H1 (cell line): Measurements from ENCODE around the gene PWP1. TPM values are rescaled to one million over a fixed set of nuclear protein-coding genes. Genes with fewer than 3 reads are reported as not detected.

Experiments used
- CTCF ChIA-PET: fragments of 300-600 bp; sonication (Branson Sonifier 250); formaldehyde crosslinking; loops from one replicate; lab custom pipeline; 2021; ENCODE audit not compliant: partially characterized antibody; lab: Charles Lee
- POLR2A ChIA-PET: fragments of 300-600 bp; sonication (Branson Sonifier 250); formaldehyde crosslinking; loops from one replicate; lab custom pipeline; 2021; ENCODE audit warnings: inconsistent platforms; ENCODE audit not compliant: partially characterized antibody; lab: Charles Lee
- DNase-seq, 2 experiments: peaks; one replicate each; pipeline versions ENCODE4 v3.0.0 to v3.0.0-alpha.2; 2010 to 2022; ENCODE audit warnings: low spot score in 2 of 2, low read depth in 1 of 2, mixed read lengths in 1 of 2
- FAIRE-seq: peaks from 2 replicates; lab custom pipeline; 2011; peaks lifted over from hg19 to GRCh38; lab: Jason Lieb, UNC
- H2AFZ ChIP-seq: 2 replicates; pipeline ENCODE4 v1.8.1; 2012; ENCODE audit warnings: low read length, inconsistent platforms
- H2AK5ac ChIP-seq: 2 replicates; pipeline ENCODE4 v1.6.1; 2013; ENCODE audit warnings: low read depth, low read length
- H2BK120ac ChIP-seq: replicated peaks from 2 replicates; pipeline ENCODE3; 2013; ENCODE audit warnings: low read depth, low read length, inconsistent platforms
- H2BK12ac ChIP-seq: 2 replicates; pipeline ENCODE4 v1.6.1; 2013; ENCODE audit warnings: low read depth, low read length
- H2BK15ac ChIP-seq: 2 replicates; pipeline ENCODE4 v1.6.1; 2013; ENCODE audit warnings: low read length
- H2BK20ac ChIP-seq: 2 replicates; pipeline ENCODE4 v1.6.1; 2013; ENCODE audit warnings: low read length
- H2BK5ac ChIP-seq: 2 replicates; pipeline ENCODE4 v1.6.1; 2013; ENCODE audit warnings: low read depth, low read length
- H3K14ac ChIP-seq: 2 replicates; pipeline ENCODE4 v1.6.1; 2013; ENCODE audit warnings: inconsistent platforms; ENCODE audit not compliant: insufficient read length
- H3K18ac ChIP-seq: 2 replicates; pipeline ENCODE4 v1.6.1; 2013; ENCODE audit warnings: low read length; ENCODE audit errors: extremely low read depth
- H3K23ac ChIP-seq: 2 replicates; pipeline ENCODE4 v1.6.1; 2013; ENCODE audit warnings: inconsistent platforms; ENCODE audit not compliant: insufficient read length
- H3K23me2 ChIP-seq: 2 replicates; pipeline ENCODE4 v1.6.1; 2013; ENCODE audit warnings: low read depth, low read length
- H3K27ac ChIP-seq: 2 replicates; pipeline ENCODE4 v1.6.1; 2011; ENCODE audit warnings: low read depth, low read length, inconsistent platforms
- H3K27me3 ChIP-seq, 4 experiments: replicated peaks in 1 of 4; 1 replicate in 1 of 4; 2 replicates in 3 of 4; pipeline versions ENCODE4 v1.6.1 to v1.8.1; 2011 to 2013; ENCODE audit warnings: low read length in 3 of 4, mild to moderate bottlenecking in 3 of 4, inconsistent platforms in 2 of 4, mixed read lengths in 2 of 4, moderate library complexity in 1 of 4; ENCODE audit not compliant: control insufficient read depth in 3 of 4, insufficient read depth in 3 of 4; ENCODE audit errors: extremely low read depth in 1 of 4
- H3K36me3 ChIP-seq, 4 experiments: 2 replicates each; pipeline versions ENCODE4 v1.6.1 to v1.8.1; 2011 to 2013; ENCODE audit warnings: mild to moderate bottlenecking in 4 of 4, low read length in 3 of 4, moderate library complexity in 2 of 4, control low read depth in 1 of 4, inconsistent platforms in 1 of 4; ENCODE audit not compliant: insufficient read depth in 4 of 4, control insufficient read depth in 2 of 4
- H3K4ac ChIP-seq: replicated peaks from 2 replicates; pipeline ENCODE3; 2013; ENCODE audit warnings: low read length, low read depth, mixed read lengths, inconsistent platforms; ENCODE audit not compliant: insufficient read length
- H3K4me1 ChIP-seq, 4 experiments: replicated peaks in 1 of 4; 1 replicate in 1 of 4; 2 replicates in 3 of 4; pipeline versions ENCODE4 v1.6.1 to v1.8.1; 2011 to 2013; ENCODE audit warnings: low read length in 3 of 4, inconsistent platforms in 2 of 4, mixed read lengths in 1 of 4; ENCODE audit not compliant: insufficient read depth in 4 of 4, control insufficient read depth in 3 of 4
- H3K4me2 ChIP-seq, 2 experiments: 2 replicates each; pipeline versions ENCODE4 v1.6.1 to v1.8.1; 2011 to 2013; ENCODE audit warnings: low read depth in 2 of 2, low read length in 2 of 2, control low read depth in 1 of 2, inconsistent platforms in 1 of 2, mild to moderate bottlenecking in 1 of 2; ENCODE audit not compliant: insufficient read depth in 1 of 2
- H3K4me3 ChIP-seq, 4 experiments: fragments of 200-600, 300-600 bp in 1 of 4; sonication (generic), shearing (Covaris generic), sonication (Bioruptor Twin) in 1 of 4; 2 replicates each; pipeline versions ENCODE4 v1.5.1 to v1.8.1; 2011 to 2016; ENCODE audit warnings: low read length in 4 of 4, low read depth in 3 of 4, control low read depth in 2 of 4, inconsistent platforms in 2 of 4, mild to moderate bottlenecking in 2 of 4, mixed read lengths in 1 of 4, moderate library complexity in 1 of 4; ENCODE audit not compliant: insufficient read depth in 2 of 4; ENCODE audit errors: extremely low read depth in 1 of 4
- H3K56ac ChIP-seq: replicated peaks from 2 replicates; pipeline ENCODE3; 2013; ENCODE audit warnings: low read depth, mild to moderate bottlenecking, mixed read lengths, low read length, inconsistent platforms; ENCODE audit not compliant: insufficient read length
- H3K79me1 ChIP-seq: 2 replicates; pipeline ENCODE4 v1.6.1; 2013; ENCODE audit warnings: low read depth, low read length, control low read depth
- H3K79me2 ChIP-seq, 2 experiments: 2 replicates each; pipeline versions ENCODE4 v1.6.1 to v1.8.1; 2012 to 2013; ENCODE audit warnings: low read length in 2 of 2, mild to moderate bottlenecking in 2 of 2, inconsistent platforms in 1 of 2; ENCODE audit not compliant: insufficient read depth in 2 of 2, control insufficient read depth in 1 of 2
- H3K9ac ChIP-seq, 4 experiments: replicated peaks in 1 of 4; 1 replicate in 1 of 4; 2 replicates in 3 of 4; pipeline versions ENCODE4 v1.6.1 to v1.8.1; 2011 to 2013; ENCODE audit warnings: low read depth in 3 of 4, low read length in 3 of 4, control low read depth in 2 of 4, mild to moderate bottlenecking in 2 of 4, moderate library complexity in 2 of 4, inconsistent platforms in 1 of 4; ENCODE audit errors: extremely low read depth in 1 of 4
- H3K9me3 ChIP-seq, 2 experiments: 2 replicates each; pipeline versions ENCODE4 v1.6.1 to v1.8.1; 2012 to 2013; ENCODE audit warnings: mild to moderate bottlenecking in 2 of 2, moderate library complexity in 2 of 2, control low read depth in 1 of 2, inconsistent platforms in 1 of 2, low read depth in 1 of 2, low read length in 1 of 2, mixed read lengths in 1 of 2; ENCODE audit not compliant: insufficient read depth in 2 of 2
- H4K20me1 ChIP-seq, 2 experiments: replicated peaks in 1 of 2; 2 replicates each; pipeline versions ENCODE3 to v1.8.1; 2011 to 2013; ENCODE audit warnings: inconsistent platforms in 2 of 2, low read length in 2 of 2, mild to moderate bottlenecking in 1 of 2; ENCODE audit not compliant: insufficient read depth in 2 of 2, control insufficient read depth in 1 of 2
- H4K5ac ChIP-seq: 2 replicates; pipeline ENCODE4 v1.6.1; 2013; ENCODE audit warnings: low read length, low read depth, mixed read lengths, inconsistent platforms; ENCODE audit not compliant: insufficient read length
- H4K8ac ChIP-seq: 2 replicates; pipeline ENCODE4 v1.8.0; 2013; ENCODE audit warnings: mild to moderate bottlenecking, moderate library complexity, low read length, inconsistent platforms; ENCODE audit not compliant: insufficient read depth; ENCODE audit errors: extremely low read depth
- H4K91ac ChIP-seq: replicated peaks from 2 replicates; pipeline ENCODE3; 2013; ENCODE audit warnings: low read length, mixed read lengths, inconsistent platforms; ENCODE audit not compliant: insufficient read length
- ASH2L ChIP-seq: fragments of 200-600, 300-600 bp; sonication (generic); IDR thresholded peaks from one replicate; pipeline ENCODE4 v1.7.1; 2017; ENCODE audit warnings: low read length
- BACH1 ChIP-seq: IDR thresholded peaks from 2 replicates; pipeline ENCODE4 v1.6.1; 2012; ENCODE audit warnings: low read length, improper control_type of control experiment
- CEBPB ChIP-seq: IDR thresholded peaks from 2 replicates; pipeline ENCODE4 v1.6.1; 2012; ENCODE audit warnings: low read depth, low read length
- EGR1 ChIP-seq: IDR thresholded peaks from 2 replicates; pipeline ENCODE4 v1.6.1; 2011; ENCODE audit warnings: low read depth, low read length, borderline replicate concordance
- EZH2 ChIP-seq: fragments of 200-600 bp; sonication (generic); IDR thresholded peaks from 2 replicates; pipeline ENCODE4 v1.7.1; 2012; ENCODE audit warnings: low read depth, mild to moderate bottlenecking, moderate library complexity, low read length, inconsistent platforms; ENCODE audit not compliant: severe bottlenecking
- JUN ChIP-seq: IDR thresholded peaks from 2 replicates; pipeline ENCODE4 v1.6.1; 2011; ENCODE audit warnings: low read depth, mild to moderate bottlenecking, improper control_type of control experiment, low read length
- JUND ChIP-seq: IDR thresholded peaks from 2 replicates; pipeline ENCODE4 v1.6.1; 2011; ENCODE audit warnings: mild to moderate bottlenecking, improper control_type of control experiment, low read length
- POLR2A ChIP-seq, 2 experiments: IDR thresholded peaks; 1 replicate in 1 of 2; 2 replicates in 1 of 2; pipeline ENCODE4 v1.6.1; 2011; ENCODE audit warnings: low read depth in 2 of 2, low read length in 2 of 2, mild to moderate bottlenecking in 2 of 2; ENCODE audit errors: control extremely low read depth in 1 of 2
- POLR2AphosphoS5 ChIP-seq: IDR thresholded peaks from 2 replicates; pipeline ENCODE4 v1.6.1; 2011; ENCODE audit warnings: low read depth, low read length
- RAD21 ChIP-seq, 2 experiments: IDR thresholded peaks in 1 of 2; conservative IDR thresholded peaks in 1 of 2; 2 replicates each; pipeline ENCODE4 v1.6.1; 2011; ENCODE audit warnings: low read depth in 2 of 2, low read length in 2 of 2, improper control_type of control experiment in 1 of 2, inconsistent platforms in 1 of 2, mild to moderate bottlenecking in 1 of 2, moderate library complexity in 1 of 2
- SP2 ChIP-seq: IDR thresholded peaks from 2 replicates; pipeline ENCODE4 v1.6.1; 2012; ENCODE audit warnings: mild to moderate bottlenecking, low read length, inconsistent platforms
- SP4 ChIP-seq: IDR thresholded peaks from 2 replicates; pipeline ENCODE4 v1.6.1; 2012; ENCODE audit warnings: low read length, inconsistent platforms
- SRF ChIP-seq: IDR thresholded peaks from 2 replicates; pipeline ENCODE4 v1.6.1; 2011; ENCODE audit warnings: mild to moderate bottlenecking, low read depth, low read length, moderate library complexity
- TAF7 ChIP-seq: optimal IDR thresholded peaks from 2 replicates; pipeline ENCODE3; 2011; ENCODE audit warnings: low read depth, mild to moderate bottlenecking, inconsistent platforms, low read length, moderate library complexity, borderline replicate concordance
- TBP ChIP-seq: IDR thresholded peaks from 2 replicates; pipeline ENCODE4 v1.6.1; 2011; ENCODE audit warnings: low read depth, low read length, improper control_type of control experiment
- TEAD4 ChIP-seq: IDR thresholded peaks from 2 replicates; pipeline ENCODE4 v1.6.1; 2012; ENCODE audit warnings: low read depth, low read length, inconsistent platforms, mixed read lengths
- polyA plus RNA-seq, 7 experiments: library from polyadenylated mRNA; depleted of rRNA in 3 of 7; stranded (reverse) in 5 of 7; unstranded in 2 of 7; fragments of >200 nt in 5 of 7; fragments of 200-250 nt in 2 of 7; gene quantifications; 1 replicate in 5 of 7; 2 replicates in 1 of 7; 4 replicates in 1 of 7; pipeline versions ENCODE4 v1.2.1 to v1.2.3, GENCODE V29; 2011 to 2013; ENCODE audit warnings: missing spikeins in 2 of 7, mixed read lengths in 2 of 7
- total RNA-seq: library from RNA; stranded (reverse); fragmentation: NEBNext Ultra II Directional; extraction: Animal tissue kit (Norgen Biotek cat#: 25700); gene quantifications from 2 replicates; pipeline ENCODE4 v1.2.1, GENCODE V29; 2021
- TF ChIP-seq, protein P1 (sequence below): IDR thresholded peaks from 2 replicates; pipeline ENCODE4 v1.6.1; 2011; ENCODE audit warnings: low read depth, mild to moderate bottlenecking, low read length; ENCODE audit not compliant: insufficient read depth

PWP1 gene
- total and polyA plus RNA-seq, 2 of the 8 experiments (the other 6 are each of a cell fraction or from before 2014, with no cell fraction given), result 57.8 to 78.5 TPM

DNA sequence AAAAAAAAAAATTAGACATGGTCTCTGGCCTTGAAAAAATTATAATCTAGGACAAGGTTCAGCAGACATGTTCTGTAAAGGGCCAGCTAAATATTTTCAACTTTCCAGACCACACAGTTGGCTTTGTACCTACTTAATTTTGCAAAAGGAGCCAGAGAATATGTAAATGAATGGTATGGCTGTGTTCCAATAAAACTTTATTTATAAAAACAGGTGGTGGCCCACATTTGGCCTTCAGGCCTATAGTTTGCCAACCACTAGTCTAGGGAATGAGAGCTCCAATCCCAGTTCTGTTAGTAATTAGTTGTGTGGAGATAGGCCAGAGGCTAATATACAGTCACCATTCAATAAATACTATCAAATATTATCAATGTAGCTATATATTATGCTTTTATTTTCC, 29.3 kb upstream of the PWP1 start:
- FAIRE-seq (no peak), DNase-seq (no peak)
- no peaks in the 10 kb centered on the region for H4K20me1 ChIP-seq
- H3K14ac ChIP-seq, result no peak overlapping the region
- no peaks in the 10 kb centered on the region for H3K79me2 ChIP-seq
- TF ChIP-seq POLR2AphosphoS5 (no peak), TEAD4 (no peak), JUN (no peak), ASH2L (no peak), SP2 (no peak), BACH1 (no peak), CEBPB (no peak), SP4 (no peak), JUND (no peak), TBP (no peak), RAD21 (IDR thresholded peaks at IDR 0.05 in 1 of 2, conservative IDR thresholded peaks at IDR 0.05 in 1 of 2; ENCODE audit: low read depth in 2 of 2, low read length in 2 of 2) (no peak), EZH2 (no peak), TAF7 (no peak), SRF (no peak), EGR1 (no peak), POLR2A (IDR thresholded peaks at IDR 0.05; ENCODE audit: control extremely low read depth in 1 of 2, low read depth in 2 of 2, low read length in 2 of 2) (no peak)
- TF ChIP-seq, protein P1, sequence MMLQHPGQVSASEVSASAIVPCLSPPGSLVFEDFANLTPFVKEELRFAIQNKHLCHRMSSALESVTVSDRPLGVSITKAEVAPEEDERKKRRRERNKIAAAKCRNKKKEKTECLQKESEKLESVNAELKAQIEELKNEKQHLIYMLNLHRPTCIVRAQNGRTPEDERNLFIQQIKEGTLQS, result no peak
- H3K18ac ChIP-seq, result no peak overlapping the region
- H3K4me1 ChIP-seq, result peaks cover 0 to 13% (median 11%) of the 10 kb centered on the region in 4 experiments; a peak in 5 of 7 replicates
- H2BK15ac ChIP-seq, result no peak overlapping the region
- H3K27ac ChIP-seq, result no peak overlapping the region
- no peaks in the 10 kb centered on the region for H3K23me2 ChIP-seq
- no peaks in the 10 kb centered on the region for H3K79me1 ChIP-seq
- H3K23ac ChIP-seq, result no peak overlapping the region
- H4K91ac ChIP-seq, result no peak overlapping the region
- no peak overlapping the region for H2BK12ac ChIP-seq
- H3K9me3 ChIP-seq, result no peaks in the 10 kb centered on the region
- no peaks in the 10 kb centered on the region for H3K36me3 ChIP-seq
- H2BK20ac ChIP-seq, result no peak overlapping the region
- no peak overlapping the region for H2AK5ac ChIP-seq
- H3K27me3 ChIP-seq, result no peaks in the 10 kb centered on the region
- H3K4ac ChIP-seq, result no peak overlapping the region
- H4K8ac ChIP-seq, result no peak overlapping the region
- no peak overlapping the region for H4K5ac ChIP-seq
- H2BK5ac ChIP-seq, result no peak overlapping the region
- H3K56ac ChIP-seq, result no peak overlapping the region
- H2BK120ac ChIP-seq, result no peak overlapping the region
- no peak overlapping the region for H3K4me3 ChIP-seq
- no peak overlapping the region for H3K9ac ChIP-seq
- CTCF ChIA-PET, result interaction anchor here (0.6 to 3.4 kb wide), 6 partner anchors 9 to 400 kb away, joined by 3 to 27 read pairs (median 5); no protein-coding TSS in a partner anchor
- H2AFZ ChIP-seq, result no peak overlapping the region
- H3K4me2 ChIP-seq, result no peak overlapping the region
- POLR2A ChIA-PET, result interaction anchor here (0.6 to 3.8 kb wide), 7 partner anchors 10 to 201 kb away, joined by 3 to 31 read pairs (median 4); partner anchors contain the start of gene PWP1
